Measurements from ENCODE around the gene CDKAL1.

DNA sequence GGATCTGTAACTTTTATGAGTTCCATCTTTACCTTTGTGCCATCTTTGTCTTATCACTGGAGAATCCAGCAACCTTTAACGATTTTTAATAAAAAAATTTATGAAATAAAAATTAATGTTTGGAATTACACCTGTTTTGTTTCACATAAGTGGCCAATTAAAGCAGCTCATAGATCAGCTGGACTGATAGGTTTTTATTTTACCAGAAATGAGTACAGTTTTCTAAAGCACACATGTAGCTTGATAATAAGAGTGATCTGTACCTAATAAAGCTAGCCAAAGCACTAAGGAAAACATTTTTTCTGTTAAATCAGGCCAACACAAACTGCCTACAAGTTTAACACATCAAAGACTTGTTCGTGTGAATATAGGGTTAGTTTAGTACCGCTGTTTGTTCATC lies 500.1 kb downstream of the CDKAL1 start:
- TF ChIP-seq CTCF (conservative IDR thresholded peaks at IDR 0.05) (no peak), EZH2 (IDR thresholded peaks at IDR 0.05; ENCODE audit: low read depth) (no peak)
